Superior temporal gyrus (tissue), 1 donor: Measurements from ENCODE around the gene HS2ST1.
"Not testable (repeated sequence)": the region's sequence is repeated elsewhere in the genome, so short reads cannot be mapped to it uniquely, and the experiment has no call there.

Experiments used
- DNase-seq: peaks from one replicate; pipeline ENCODE4 v3.0.0-alpha.2; 2016; ENCODE audit errors: extremely low spot score

The HS2ST1 gene

DNA sequence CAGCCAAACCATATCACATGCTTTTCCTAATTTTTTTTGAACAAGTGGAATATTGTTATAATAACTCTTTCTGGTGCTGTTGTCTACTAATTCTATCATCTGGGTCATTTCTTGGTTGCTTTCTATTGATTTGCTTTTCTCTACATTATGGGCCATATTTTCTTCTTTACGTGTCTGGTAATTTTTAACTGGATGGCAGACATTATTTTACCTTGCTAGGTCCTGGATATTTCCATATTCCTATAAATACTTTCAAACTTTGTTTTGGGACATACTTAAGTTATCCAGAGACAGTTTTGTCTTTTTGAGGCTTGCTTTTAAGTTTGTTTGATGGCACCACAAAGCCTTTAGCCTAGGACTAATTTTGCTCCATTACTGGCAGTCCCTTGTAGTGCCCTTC is 11.3 kb downstream of the HS2ST1 start:
- no peak for DNase-seq

DNA sequence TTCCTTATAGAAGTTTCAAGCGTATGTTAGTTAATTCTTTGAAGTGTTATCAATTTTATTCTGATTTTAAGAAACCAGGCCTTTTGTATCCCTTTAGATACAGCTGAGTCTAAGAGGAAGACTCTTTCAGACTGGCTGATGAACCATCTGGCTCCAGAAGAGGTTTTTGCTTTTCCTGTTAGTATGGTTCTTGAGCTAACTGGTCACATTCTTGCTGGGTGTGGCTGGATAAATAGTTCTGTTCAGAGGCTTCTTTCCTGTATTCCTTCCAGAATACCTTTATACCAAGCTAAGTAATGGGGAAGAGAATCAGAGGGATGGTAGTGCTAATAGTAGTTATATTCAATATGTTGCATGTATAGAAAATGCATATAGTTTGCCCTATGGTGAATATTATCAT is 12.4 kb downstream of the HS2ST1 start:
- DNase-seq, result no peak

DNA sequence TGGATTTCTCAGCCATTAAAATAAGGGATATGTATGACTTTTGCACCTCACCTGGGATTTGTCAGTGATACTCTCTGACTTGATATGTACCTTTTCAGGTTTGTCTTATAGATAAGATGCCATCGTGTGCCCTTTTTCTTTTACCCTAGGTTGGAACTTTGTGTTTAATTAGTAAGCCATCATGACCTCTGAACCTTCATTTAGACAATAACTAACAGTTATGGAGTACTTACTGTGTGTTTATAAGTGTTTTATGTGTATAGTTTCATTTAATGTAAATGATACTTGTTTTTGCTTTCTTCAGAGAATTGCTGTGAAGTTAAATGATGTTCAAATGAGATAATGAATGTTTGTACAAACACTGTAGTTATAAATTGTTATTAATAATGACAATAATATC is 14.4 kb downstream of the HS2ST1 start:
- no peak for DNase-seq

DNA sequence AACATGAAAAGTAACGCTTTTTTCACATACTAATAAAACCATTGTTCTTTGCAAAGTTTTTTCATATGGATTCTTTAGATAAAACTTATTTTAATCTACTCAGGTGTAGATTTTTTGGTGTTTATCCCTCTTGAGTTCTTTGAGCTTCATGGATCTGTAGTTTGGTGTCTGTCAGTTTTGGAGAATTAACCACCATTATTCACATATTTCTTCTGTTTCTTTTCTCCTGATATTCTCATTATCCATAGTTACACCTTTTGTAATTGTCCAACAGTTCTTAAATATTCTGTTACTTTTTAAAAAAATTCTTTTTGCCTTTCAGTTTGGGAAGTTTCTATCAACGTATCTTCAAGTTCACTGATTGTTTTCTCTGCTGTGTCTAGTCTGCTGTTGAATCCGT is 18.6 kb downstream of the HS2ST1 start:
- no peak for DNase-seq

- DNase-seq, result no peak
Observed at GRCh38 chr1:86933562-86934377, 19.3 kb downstream of the HS2ST1 start.

DNA sequence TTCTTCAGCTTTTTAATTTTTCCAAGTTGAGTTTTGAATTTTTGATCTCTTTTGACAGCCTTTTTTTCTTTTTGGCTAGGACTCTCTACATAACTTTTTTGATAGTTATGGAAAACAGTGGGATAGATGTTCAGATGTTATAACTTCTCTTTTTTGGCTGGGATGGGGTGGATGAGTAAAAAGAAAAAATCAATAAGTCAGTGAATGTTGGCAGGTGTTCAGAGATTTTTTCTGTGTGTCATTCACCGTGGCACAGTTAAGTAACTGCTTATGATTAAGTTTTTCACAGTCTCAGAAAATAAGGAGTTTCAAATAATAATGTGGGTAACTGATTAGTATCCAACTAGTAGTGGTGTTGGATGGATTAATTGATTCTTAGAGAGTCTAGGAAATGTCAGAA is 24.0 kb downstream of the HS2ST1 start:
- DNase-seq, result no peak

DNA sequence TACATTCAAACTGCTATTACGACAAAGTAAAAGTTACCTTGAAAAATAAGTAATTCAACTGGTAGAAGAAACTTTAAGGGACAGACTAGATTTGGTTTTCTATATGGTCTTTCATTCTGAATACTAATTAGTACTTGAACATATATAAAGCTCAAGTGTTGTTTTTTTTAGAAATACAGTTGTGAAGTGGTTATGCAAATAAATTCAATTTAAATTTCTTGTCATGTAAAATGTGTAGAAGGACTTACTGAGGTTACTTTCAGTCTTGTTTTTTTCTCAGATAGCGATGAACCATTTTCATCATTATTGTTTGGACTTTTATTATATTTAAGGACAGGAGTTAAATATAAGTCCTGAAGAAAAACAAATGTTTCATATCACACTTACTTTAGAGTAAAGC is 24.4 kb downstream of the HS2ST1 start:
- DNase-seq, result no peak

DNA sequence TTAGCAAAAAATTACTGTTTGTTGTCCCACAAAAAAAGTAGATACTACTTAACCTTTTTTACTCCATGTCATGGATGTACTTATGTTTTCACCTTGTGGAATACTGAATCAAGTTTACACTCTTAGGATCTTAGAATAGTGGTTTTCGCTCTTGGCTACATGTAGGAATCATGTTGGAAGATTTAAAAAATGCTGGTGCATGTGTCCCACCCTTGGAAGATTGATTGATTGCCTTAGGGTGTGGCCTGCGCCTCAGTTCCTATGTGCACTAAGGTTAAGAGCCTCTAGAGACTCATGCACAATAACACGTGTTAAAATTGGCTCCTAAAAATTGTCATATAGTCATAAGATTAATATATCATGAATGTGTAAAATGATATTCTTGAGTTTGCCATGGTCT is 25.0 kb downstream of the HS2ST1 start:
- DNase-seq, result no peak

DNA sequence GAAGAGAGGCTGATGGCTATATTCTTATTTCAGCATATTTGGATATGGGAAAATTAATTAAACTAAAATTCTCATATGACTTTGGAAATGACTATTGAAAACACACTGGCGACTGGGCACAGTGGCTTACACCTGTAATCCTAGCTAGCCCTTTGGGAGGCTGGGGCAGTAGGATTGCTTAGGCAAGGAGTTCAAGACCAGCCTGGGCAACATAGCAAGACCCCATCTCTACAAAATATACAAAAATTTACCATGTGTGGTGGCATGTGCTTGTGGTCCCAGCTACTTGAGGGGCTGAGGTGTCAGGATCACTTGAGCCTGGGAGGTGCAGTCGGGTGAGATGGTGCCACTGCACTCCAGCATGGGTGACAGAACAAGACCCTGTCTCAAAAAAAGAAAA is 26.2 kb downstream of the HS2ST1 start:
- DNase-seq, result no peak

- no peak for DNase-seq
Observed at GRCh38 chr1:86942042-86942441, 27.6 kb downstream of the HS2ST1 start.

- DNase-seq, result no peak
Observed at GRCh38 chr1:86942743-86943142, 28.3 kb downstream of the HS2ST1 start.

GRCh38 chr1:86948212-86948611 is 33.8 kb downstream of the HS2ST1 start:
- no peak for DNase-seq

- no peak for DNase-seq
Observed at GRCh38 chr1:86950712-86951419, 36.4 kb downstream of the HS2ST1 start.

DNA sequence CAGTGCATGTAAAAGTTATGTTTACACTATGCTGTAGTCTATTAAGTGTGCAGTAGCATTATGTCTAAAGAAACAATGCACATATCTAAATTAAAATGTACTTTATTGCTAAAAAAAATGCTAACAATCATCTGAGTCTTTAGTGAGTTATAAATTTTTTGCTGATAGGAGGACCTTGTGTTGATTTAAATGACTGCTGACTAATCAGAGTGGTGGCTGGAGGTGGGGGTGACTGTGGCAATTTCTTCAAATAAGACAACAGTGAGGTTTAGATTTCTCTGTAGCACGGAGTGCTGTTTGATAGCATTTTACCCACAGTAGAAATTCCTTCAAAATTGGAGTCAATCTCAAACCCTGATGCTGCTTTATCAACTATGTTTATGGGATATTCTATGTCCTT is 37.0 kb downstream of the HS2ST1 start:
- no peak for DNase-seq

GRCh38 chr1:86953167-86953566 is 38.7 kb downstream of the HS2ST1 start:
- no peak for DNase-seq

DNA sequence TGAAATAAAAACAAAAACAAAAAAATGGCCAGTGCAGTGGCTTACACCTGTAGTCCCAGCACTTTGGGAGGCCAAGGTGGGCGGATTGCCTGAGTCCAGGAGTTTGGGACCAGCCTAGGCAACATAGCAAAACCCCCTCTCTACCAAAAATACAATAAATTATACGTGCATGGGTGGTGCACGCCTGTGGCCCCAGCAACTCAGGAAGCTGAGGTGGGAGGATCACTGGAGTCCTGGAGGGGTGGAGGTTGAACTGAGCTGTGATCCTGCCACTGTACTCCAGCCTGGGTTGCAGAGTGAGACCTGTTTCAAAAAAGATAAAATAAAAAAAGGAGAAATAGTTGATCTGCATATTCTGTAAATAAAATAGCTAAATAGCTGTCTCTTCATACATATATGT is 41.2 kb downstream of the HS2ST1 start:
- DNase-seq, result no peak

DNA sequence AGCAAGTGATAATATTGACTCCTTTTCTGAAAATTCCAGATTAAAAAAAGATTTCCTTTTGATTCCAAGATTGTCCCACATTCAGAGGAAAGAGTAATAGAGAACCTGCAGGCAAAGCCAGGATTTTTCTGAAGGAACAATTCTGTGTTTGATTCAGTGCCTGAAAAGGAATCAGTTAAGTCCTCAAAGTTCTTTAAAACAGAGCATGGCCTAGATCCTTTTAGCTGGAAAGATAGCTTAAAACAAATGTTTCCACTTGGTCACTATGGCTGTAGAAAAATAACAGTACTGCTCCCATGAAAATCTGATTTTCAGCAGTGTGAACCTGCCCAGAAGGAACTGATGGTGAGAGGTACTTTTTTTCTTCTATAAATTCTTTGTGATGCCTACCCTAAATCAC is 41.8 kb downstream of the HS2ST1 start:
- DNase-seq, result no peak

- no peak for DNase-seq
Observed at GRCh38 chr1:86957221-86957620, 42.8 kb downstream of the HS2ST1 start.

- no peak for DNase-seq
Observed at GRCh38 chr1:86960548-86960947, 46.1 kb downstream of the HS2ST1 start.

DNA sequence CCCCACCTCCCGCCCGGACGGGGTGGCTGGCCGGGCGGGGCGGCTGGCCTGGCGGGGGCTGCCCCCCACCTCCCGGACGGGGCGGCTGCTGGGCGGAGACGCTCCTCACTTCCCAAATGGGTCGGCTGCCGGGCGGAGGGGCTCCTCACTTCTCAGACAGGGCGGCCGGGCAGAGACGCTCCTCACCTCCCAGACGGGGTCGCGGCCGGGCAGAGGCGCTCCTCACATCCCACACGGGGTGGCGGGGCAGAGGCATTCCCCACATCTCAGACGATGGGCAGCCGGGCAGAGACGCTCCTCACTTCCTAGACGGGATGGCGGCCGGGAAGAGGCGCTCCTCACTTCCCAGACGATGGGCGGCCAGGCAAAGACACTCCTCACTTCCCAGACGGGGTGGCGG is 49.4 kb downstream of the HS2ST1 start:
- not testable (repeated sequence) for DNase-seq

GRCh38 chr1:86965012-86965826 is 50.8 kb downstream of the HS2ST1 start:
- no peak for DNase-seq

DNA sequence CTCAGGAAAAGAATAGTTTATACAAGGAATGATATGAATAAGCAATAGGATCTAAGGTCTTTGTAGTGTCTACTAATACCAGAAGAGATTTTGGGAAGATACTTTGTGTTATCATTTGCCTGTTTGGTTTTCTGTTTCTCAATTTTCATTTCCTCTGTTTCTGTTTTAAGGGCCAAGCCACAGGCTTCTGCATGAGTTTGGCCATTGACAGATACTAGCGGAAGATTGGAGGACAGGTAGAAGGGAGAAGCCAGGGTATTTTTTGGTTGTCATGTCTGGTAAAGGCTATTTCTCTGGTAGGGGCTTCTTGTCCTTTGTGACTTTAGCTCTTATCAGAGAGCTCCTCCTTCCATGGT is 51.4 kb downstream of the HS2ST1 start:
- DNase-seq, result no peak

DNA sequence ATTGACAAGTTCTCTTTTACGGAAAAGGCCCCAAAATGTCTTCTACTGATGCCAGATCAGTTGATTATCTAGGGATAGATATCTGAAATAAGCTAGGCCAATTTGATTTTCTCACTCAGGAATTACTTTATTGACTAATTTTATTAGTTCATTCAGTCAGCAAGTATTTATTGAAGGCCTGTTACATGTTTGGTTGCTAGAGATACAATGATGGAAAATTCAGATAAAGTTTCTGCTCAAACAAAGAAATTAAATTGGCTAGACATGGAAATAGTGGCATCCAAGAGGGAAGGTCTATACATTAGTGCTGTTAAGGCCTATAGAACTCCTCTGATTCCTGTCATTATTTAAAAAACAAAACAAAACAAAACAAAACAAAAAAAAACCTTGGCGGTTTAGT is 56.5 kb downstream of the HS2ST1 start:
- no peak for DNase-seq
